HG02970 (cell line): ENCODE measurements around the gene PRKCI.
"Not testable (repeated sequence)": the region's sequence is repeated elsewhere in the genome, so short reads cannot be mapped to it uniquely, and the experiment has no call there.

Experiments used
- ATAC-seq: cut with Tn5 transposase; IDR thresholded peaks from one replicate; pipeline ENCODE4 v1.9.1; 2021; ENCODE audit warnings: mild to moderate bottlenecking, moderate library complexity, moderate number of reproducible peaks; ENCODE audit not compliant: unreplicated experiment, low FRiP score

The PRKCI gene

GRCh38 chr3:170331143-170331542 lies 108.9 kb downstream of the PRKCI start:
- no peak for ATAC-seq

- ATAC-seq = no peak
These were observed 115.2 kb downstream of the PRKCI start for GRCh38 chr3:170337420-170337819.

GRCh38 chr3:170338690-170339340 lies 116.6 kb downstream of the PRKCI start:
- no peak for ATAC-seq

GRCh38 chr3:170342273-170342672 lies 120.0 kb downstream of the PRKCI start:
- not testable (repeated sequence) for ATAC-seq

GRCh38 chr3:170343859-170344258 lies 121.6 kb downstream of the PRKCI start:
- not testable (repeated sequence) for ATAC-seq

GRCh38 chr3:170344971-170345370 lies 122.7 kb downstream of the PRKCI start:
- no peak for ATAC-seq

- no peak for ATAC-seq
These were observed 124.5 kb downstream of the PRKCI start for GRCh38 chr3:170346481-170347392.

- ATAC-seq = no peak
These were observed 128.5 kb downstream of the PRKCI start for GRCh38 chr3:170350515-170351413.

GRCh38 chr3:170352936-170353335 lies 130.7 kb downstream of the PRKCI start:
- no peak for ATAC-seq

- no peak for ATAC-seq
These were observed 131.3 kb downstream of the PRKCI start for GRCh38 chr3:170353485-170353884.

- ATAC-seq = no peak
These were observed 132.5 kb downstream of the PRKCI start for GRCh38 chr3:170354760-170355159.
